ENCODE data around the gene ZNF512.
A peak's percentile ranks its signal among the peaks of the same experiment; 100 is the strongest.
"Not testable (repeated sequence)": the region's sequence is repeated elsewhere in the genome, so short reads cannot be mapped to it uniquely, and the experiment has no call there.

ZNF512 gene

DNA sequence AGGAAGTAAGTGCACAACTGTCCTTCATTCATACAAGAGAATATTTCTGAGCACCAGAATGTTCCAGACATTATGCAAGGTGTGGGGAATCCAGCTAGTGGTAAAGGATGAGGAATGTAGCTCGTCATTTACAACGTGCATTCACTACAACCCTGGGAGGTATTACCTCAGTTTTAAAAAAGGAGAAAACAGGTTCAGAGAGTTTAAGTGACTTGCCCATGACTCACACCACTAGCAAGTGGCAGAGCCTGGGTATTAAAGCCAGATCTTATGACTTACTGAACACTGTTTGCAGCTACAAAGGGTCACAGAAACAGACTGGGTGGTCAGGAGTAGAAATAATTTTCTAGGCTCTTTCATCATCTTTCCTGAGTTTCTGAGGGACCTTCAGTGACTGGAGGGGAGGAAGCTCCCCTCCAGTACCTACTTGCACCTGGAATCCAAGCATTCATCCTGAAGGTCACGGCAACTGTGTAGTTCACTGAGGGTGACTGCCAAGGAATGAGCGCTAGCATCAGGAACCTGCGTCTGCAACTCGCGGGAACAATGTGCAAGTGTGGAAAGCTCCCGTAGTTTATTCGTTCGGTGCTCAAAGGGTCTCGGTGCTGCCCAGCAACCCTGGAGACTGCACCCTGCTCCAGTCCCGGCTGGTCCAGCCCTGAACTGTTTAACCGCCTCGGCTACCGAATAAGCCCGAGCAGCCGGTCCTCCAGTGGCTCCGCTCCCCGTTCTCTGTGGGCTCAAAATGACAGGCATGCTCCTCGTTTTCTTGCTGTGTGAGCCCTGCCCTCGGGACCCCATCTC lies 45.3 kb downstream of the ZNF512 start:
- TF ChIP-seq, protein P1, sequence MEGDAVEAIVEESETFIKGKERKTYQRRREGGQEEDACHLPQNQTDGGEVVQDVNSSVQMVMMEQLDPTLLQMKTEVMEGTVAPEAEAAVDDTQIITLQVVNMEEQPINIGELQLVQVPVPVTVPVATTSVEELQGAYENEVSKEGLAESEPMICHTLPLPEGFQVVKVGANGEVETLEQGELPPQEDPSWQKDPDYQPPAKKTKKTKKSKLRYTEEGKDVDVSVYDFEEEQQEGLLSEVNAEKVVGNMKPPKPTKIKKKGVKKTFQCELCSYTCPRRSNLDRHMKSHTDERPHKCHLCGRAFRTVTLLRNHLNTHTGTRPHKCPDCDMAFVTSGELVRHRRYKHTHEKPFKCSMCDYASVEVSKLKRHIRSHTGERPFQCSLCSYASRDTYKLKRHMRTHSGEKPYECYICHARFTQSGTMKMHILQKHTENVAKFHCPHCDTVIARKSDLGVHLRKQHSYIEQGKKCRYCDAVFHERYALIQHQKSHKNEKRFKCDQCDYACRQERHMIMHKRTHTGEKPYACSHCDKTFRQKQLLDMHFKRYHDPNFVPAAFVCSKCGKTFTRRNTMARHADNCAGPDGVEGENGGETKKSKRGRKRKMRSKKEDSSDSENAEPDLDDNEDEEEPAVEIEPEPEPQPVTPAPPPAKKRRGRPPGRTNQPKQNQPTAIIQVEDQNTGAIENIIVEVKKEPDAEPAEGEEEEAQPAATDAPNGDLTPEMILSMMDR (IDR thresholded peaks at IDR 0.05; ENCODE audit: insufficient read depth, low read depth, low read length, missing control alignments), result no peak
- DNase-seq (ENCODE audit: low read depth), result peak; percentile 9
- H3K4me3 ChIP-seq (ENCODE audit: low read depth, low read length), result peak overlapping the region; percentile 75

DNA sequence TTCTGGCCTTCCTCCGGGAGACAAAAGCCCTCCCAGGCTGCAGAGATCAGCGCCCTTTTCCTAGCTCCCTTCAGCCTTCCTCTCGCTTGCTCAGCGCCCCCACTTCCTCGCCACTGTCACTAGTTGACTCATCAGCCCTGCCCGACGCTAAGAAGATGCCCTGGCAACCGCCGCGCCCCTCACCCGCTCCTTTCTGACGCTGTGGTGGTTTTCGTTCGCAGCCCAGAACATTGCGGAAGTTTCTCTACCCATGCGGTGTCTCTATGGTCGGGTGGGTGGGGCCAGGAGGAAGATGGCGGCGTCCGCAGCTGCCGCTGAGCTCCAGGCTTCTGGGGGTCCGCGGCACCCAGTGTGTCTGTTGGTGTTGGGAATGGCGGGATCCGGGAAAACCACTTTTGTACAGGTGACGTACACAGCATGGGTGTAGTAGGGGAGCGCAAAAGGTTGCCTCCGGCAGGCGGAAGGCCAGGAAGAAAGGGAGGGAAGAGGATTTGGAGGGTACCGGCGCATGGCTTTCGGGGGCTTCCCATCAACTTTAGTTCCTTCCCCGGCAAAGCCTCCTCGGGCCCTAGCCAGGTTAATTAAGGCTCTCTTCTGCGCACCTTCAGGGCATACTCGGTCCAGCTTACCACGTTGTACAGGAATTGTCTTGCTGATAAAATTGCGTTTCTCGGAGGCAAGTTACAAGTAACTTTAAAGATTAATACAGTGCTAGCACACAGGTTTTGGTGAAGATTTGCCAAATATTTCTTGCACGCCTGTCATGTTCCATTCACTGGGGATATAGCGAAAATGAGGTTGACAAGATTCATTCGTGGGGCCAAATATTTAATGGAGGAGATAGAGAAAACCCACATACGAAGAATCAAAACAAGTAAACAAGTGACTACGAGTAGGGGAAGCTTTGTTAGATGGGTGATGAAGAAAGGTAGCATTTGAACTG lies 46.2 kb downstream of the ZNF512 start, which contains the start of the genes CCDC121 and GPN1:
TSS of gene CCDC121 (minus strand) at position 246 of the 943 bp plus-strand sequence. CDS start 1,213 bp downstream, outside the sequence.
TSS of gene GPN1 (plus strand) at position 284 of the 943 bp plus-strand sequence. CDS start at position 293, 9 bp downstream.
- TF ChIP-seq, protein P1 (IDR thresholded peaks at IDR 0.05; ENCODE audit: insufficient read depth, low read depth, low read length, missing control alignments), result no peak
- peak; percentile 93 for DNase-seq (ENCODE audit: low read depth)
- H3K4me3 ChIP-seq (ENCODE audit: low read depth, low read length), result peak within 1 kb of the TSS; percentile 75

DNA sequence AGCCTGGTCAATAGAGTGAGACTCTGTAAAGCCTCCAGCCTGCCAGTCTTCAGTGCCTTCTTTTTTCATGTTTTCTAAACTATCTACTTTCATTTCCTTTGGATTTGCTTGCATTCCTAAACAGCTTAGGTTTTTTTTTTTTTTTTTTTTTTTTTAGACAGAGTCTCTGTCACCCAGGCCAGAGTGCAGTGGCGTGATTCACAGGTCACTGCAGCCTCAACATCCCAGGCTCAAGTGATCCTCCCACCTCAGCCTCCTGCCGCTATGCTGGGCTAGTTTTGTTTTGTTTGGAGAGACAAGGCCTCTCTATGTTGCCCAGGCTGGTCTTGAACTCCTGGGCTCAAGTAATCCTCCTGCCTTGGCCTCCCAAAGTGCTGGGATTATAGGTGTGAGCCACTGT lies 47.4 kb downstream of the ZNF512 start:
- DNase-seq (ENCODE audit: low read depth); H3K4me3 ChIP-seq (ENCODE audit: low read depth, low read length): not testable (repeated sequence)

DNA sequence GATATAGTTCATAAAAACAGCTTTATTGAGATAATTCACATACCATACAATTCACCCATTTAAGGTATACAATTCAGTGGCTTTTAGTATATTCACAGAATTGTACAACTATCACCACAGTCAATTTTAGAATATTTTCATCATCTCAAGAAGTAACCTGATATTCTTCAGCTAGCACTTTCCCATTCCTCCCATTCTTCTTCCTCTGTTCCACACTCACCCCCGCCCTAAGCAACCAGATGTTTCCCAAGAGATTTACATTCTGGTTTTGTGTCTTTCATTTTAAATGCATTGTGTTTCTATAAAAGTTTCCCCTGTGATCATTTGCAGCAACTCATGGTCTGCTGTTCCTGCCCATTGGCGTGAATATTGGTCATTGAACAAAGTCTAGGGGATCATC lies 51.4 kb downstream of the ZNF512 start:
- TF ChIP-seq, protein P1 (IDR thresholded peaks at IDR 0.05; ENCODE audit: insufficient read depth, low read depth, low read length, missing control alignments), result no peak
- no peak for DNase-seq (ENCODE audit: low read depth)
- no peak overlapping the region for H3K4me3 ChIP-seq (ENCODE audit: low read depth, low read length)

DNA sequence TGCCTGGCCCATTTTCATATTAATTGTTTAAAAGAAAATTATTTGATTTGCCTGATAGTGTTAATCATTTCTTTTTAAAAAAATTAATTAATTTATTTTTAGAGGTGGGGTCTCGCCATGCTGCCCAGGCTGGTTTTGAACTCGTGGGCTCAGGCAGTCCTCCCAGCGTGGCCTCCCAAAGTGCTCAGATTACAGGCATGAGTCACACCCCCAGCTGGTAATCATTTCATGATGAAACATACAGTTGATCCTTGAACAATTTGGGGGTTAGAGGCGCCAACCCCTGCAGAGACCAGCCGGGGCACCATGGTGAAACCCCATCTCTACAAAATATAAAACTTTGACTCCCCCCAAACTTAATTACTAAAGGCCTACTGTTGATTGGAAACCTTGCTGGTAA lies 53.9 kb downstream of the ZNF512 start:
- no peak for DNase-seq (ENCODE audit: low read depth)
- TF ChIP-seq, protein P1 (IDR thresholded peaks at IDR 0.05; ENCODE audit: insufficient read depth, low read depth, low read length, missing control alignments), result no peak
- no peak overlapping the region for H3K4me3 ChIP-seq (ENCODE audit: low read depth, low read length)

DNA sequence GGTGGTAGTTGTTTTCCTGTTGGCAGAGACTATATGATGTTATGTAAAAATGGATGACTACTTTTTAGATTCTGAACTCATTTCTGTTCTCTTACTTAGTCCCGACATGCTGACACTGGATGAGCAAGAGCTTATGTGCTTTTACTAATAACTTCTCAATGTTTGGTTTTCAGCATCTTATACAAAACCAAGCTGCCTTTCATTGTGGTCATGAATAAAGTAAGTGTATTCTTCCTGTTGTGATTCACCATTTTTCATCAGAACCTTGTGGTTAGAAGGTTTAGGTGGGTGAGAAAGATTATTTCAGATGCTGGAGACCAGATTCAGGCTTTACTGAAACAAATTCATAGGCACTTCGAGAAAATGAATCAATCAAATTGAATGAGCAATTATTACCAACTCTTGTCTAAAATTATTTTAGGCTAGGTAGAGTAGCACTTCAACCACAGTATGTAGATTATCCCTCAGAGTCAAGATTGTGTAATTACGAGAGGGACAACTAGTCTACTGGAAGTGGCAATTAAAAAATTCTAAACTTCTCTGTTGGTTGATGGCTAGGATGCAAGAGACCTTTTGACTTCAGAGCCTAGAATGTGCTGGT lies 55.3 kb downstream of the ZNF512 start:
- TF ChIP-seq, protein P1 (IDR thresholded peaks at IDR 0.05; ENCODE audit: insufficient read depth, low read depth, low read length, missing control alignments), result no peak
- H3K4me3 ChIP-seq (ENCODE audit: low read depth, low read length), result no peak overlapping the region
- DNase-seq (ENCODE audit: low read depth), result no peak

All from GM12865 (cell line).